SKM-1 treated with dmso at 0.1 percent for 144 hours (cell line): Measurements from ENCODE around the gene WNT7B.

ENCODE experiments used
- DNase-seq: peaks from one replicate; lab custom pipeline; 2025; ENCODE audit not compliant: unreplicated experiment; lab: John Stamatoyannopoulos, UW

The WNT7B gene

GRCh38 chr22:45879552-45879949 is 97.4 kb downstream of the WNT7B start:
- no peak for DNase-seq

GRCh38 chr22:45878901-45879551 is 97.9 kb downstream of the WNT7B start:
- no peak for DNase-seq

- no peak for DNase-seq
Measured at GRCh38 chr22:45878051-45878781, 98.7 kb downstream of the WNT7B start.

GRCh38 chr22:45877651-45878050 is 99.3 kb downstream of the WNT7B start:
- no peak for DNase-seq

GRCh38 chr22:45877036-45877380 is 100.0 kb downstream of the WNT7B start:
- DNase-seq: no peak

GRCh38 chr22:45876136-45877035 is 100.6 kb downstream of the WNT7B start:
- no peak for DNase-seq

- no peak for DNase-seq
Measured at GRCh38 chr22:45872659-45873263, 104.2 kb downstream of the WNT7B start.

- DNase-seq: no peak
Measured at GRCh38 chr22:45871721-45872120, 105.2 kb downstream of the WNT7B start.
